Spinal cord (tissue), 10 donors: ENCODE results near the gene AGBL3. TPM values are rescaled to one million over a fixed set of nuclear protein-coding genes. Genes with fewer than 3 reads are reported as not detected.
A peak's percentile ranks its signal among the peaks of the same experiment; 100 is the strongest.

Source experiments
- DNase-seq, 6 donors: peaks; one replicate each; pipeline versions ENCODE4 v3.0.0 to v3.0.0-alpha.2; 2013 to 2015; ENCODE audit warnings: low spot score in 6 of 6, low read depth in 4 of 6
- H3K27ac ChIP-seq: one replicate; pipeline ENCODE4 v1.5.1; 2013; ENCODE audit warnings: low read depth, low read length, control low read depth
- H3K27me3 ChIP-seq: one replicate; pipeline ENCODE4 v1.6.1; 2013; ENCODE audit warnings: low read length; ENCODE audit not compliant: control insufficient read depth, insufficient read depth
- H3K36me3 ChIP-seq: one replicate; pipeline ENCODE4 v1.6.1; 2013; ENCODE audit warnings: low read length; ENCODE audit not compliant: control insufficient read depth, insufficient read depth
- H3K4me1 ChIP-seq: one replicate; pipeline ENCODE4 v1.6.1; 2013; ENCODE audit warnings: low read length; ENCODE audit not compliant: control insufficient read depth, insufficient read depth
- H3K4me3 ChIP-seq: one replicate; pipeline ENCODE4 v1.5.1; 2013; ENCODE audit warnings: low read depth, low read length, control low read depth
- H3K9me3 ChIP-seq: one replicate; pipeline ENCODE4 v1.6.1; 2013; ENCODE audit warnings: low read length; ENCODE audit not compliant: control insufficient read depth, insufficient read depth
- WGBS: methylation state at CpG from one replicate; pipeline ENCODE4 v1.1.5; 2013; ENCODE audit warnings: missing lambda C conversion rate; ENCODE audit not compliant: insufficient coverage; 5-methylcytosine and 5-hydroxymethylcytosine counted together
- polyA plus RNA-seq, 2 donors: library from polyadenylated mRNA; unstranded; fragments of 120-200 nt; gene quantifications; one replicate each; pipeline ENCODE4 v1.2.1, GENCODE V29; 2013; ENCODE audit not compliant: insufficient read length in 2 of 2
- total RNA-seq, 2 donors: library from RNA; depleted of rRNA in 1 of 2; stranded (reverse); fragments of 120-200 nt in 1 of 2; fragments of >200 nt in 1 of 2; gene quantifications; one replicate each; pipeline versions ENCODE4 v1.2.3 to v1.2.4, GENCODE V29; 2013 to 2014
- donor health status: healthy.

The AGBL3 gene
- total and polyA plus RNA-seq, 4 donors = 5.5 to 8.3 (median 6.8) TPM

- Histone ChIP-seq H3K9me3 (no peaks in the 10 kb centered on the region), H3K27me3 (no peaks in the 10 kb centered on the region), H3K4me3 (no peak overlapping the region), H3K36me3 (peaks cover 21% of the 10 kb centered on the region), H3K4me1 (peaks cover 16% of the 10 kb centered on the region), H3K27ac (no peak overlapping the region)
- 84% methylated on average over 5 of the region's 9 CpGs for WGBS
- DNase-seq = peak in 1 of 6 donors; percentile 30
These were observed 174.7 kb downstream of the AGBL3 start for GRCh38 chr7:135160858-135161653.

- no peaks in the 10 kb centered on the region for H3K27me3 ChIP-seq
- DNase-seq = no peak
- WGBS = 83% methylated on average over 6 of the region's 6 CpGs
- peaks cover 16% of the 10 kb centered on the region for H3K4me1 ChIP-seq
- H3K4me3 ChIP-seq = no peak overlapping the region
- peaks cover 27% of the 10 kb centered on the region for H3K36me3 ChIP-seq
- H3K9me3 ChIP-seq = no peaks in the 10 kb centered on the region
- no peak overlapping the region for H3K27ac ChIP-seq
These were observed 175.4 kb downstream of the AGBL3 start for GRCh38 chr7:135161669-135162068.

DNA sequence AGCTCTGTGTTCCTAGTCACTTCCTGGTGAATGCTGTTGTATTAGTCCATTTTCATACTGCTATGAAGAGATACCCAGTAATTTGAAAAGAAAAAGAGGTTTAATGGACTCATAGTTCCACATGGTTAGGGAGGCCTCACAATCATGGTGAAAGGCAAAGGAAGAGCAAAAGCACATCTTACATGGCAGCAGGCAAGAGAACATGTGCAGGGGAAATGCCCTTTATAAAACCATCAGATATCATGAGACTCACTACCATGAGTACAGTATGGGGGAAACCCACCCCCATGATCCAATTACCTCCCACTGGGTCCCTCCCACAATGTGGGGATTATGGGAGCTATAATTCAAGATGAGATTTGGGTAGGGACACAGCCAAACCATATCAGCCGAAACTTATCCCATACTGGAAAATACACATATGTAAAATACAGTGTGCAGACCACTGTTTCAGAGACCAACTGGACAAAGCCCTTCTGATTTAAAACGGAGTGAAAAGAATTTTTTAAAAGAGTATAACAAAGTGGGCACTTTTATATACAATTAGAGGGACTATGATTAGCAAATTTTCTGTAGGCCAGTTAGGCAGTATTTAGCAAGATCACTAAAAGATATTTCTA, 176.2 kb downstream of the AGBL3 start:
- H3K27ac ChIP-seq = no peak overlapping the region
- H3K4me3 ChIP-seq = no peak overlapping the region
- H3K9me3 ChIP-seq = no peaks in the 10 kb centered on the region
- peaks cover 36% of the 10 kb centered on the region for H3K36me3 ChIP-seq
- peaks cover 16% of the 10 kb centered on the region for H3K4me1 ChIP-seq
- whole genome bisulfite sequencing = no CpG with 5 or more reads among the region's 2 CpGs
- no peak for DNase-seq
- no peaks in the 10 kb centered on the region for H3K27me3 ChIP-seq

DNA sequence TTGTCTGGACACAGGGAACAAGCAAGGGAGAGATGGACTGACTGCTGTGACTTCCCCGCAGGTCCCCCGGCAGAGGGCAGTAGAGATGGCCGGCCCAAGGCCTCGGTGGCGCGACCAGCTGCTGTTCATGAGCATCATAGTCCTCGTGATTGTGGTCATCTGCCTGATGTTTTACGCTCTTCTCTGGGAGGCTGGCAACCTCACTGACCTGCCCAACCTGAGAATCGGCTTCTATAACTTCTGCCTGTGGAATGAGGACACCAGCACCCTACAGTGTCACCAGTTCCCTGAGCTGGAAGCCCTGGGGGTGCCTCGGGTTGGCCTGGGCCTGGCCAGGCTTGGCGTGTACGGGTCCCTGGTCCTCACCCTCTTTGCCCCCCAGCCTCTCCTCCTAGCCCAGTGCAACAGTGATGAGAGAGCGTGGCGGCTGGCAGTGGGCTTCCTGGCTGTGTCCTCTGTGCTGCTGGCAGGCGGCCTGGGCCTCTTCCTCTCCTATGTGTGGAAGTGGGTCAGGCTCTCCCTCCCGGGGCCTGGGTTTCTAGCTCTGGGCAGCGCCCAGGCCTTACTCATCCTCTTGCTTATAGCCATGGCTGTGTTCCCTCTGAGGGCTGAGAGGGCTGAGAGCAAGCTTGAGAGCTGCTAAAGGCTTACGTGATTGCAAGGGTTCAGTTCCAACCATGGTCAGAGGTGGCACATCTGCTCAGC, 178.2 kb downstream of the AGBL3 start:
- Histone ChIP-seq H3K36me3 (peaks cover 44% of the 10 kb centered on the region), H3K4me1 (peaks cover 20% of the 10 kb centered on the region), H3K27me3 (no peaks in the 10 kb centered on the region), H3K27ac (no peak overlapping the region), H3K4me3 (no peak overlapping the region), H3K9me3 (no peaks in the 10 kb centered on the region)
- no peak for DNase-seq
- WGBS = 88% methylated on average over 17 of the region's 18 CpGs

DNA sequence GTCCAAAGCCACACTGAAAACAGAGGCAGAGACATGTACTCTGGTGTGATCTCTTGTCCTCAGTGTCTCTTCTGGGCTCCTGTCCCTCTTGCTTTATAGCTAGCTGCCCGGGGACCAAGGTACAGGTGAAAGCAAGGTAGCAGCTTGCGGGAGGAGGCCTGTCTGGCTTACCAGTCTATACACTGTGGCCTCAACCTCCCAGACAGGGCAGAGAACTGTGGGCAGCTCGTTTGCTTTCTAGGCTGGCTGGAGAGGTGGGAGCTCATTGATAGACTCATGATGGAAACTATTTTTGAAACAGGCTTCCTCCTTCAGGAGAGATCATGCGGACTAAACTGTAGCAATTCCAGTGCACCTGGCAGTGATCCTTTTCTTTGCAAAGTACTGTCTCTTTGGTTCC, 179.6 kb downstream of the AGBL3 start:
- H3K4me3 ChIP-seq = no peak overlapping the region
- H3K4me1 ChIP-seq = peaks cover 28% of the 10 kb centered on the region
- peaks cover 44% of the 10 kb centered on the region for H3K36me3 ChIP-seq
- H3K27ac ChIP-seq = no peak overlapping the region
- 90% methylated on average over 3 of the region's 4 CpGs for WGBS
- DNase-seq = no peak
- no peaks in the 10 kb centered on the region for H3K9me3 ChIP-seq
- H3K27me3 ChIP-seq = no peaks in the 10 kb centered on the region

DNA sequence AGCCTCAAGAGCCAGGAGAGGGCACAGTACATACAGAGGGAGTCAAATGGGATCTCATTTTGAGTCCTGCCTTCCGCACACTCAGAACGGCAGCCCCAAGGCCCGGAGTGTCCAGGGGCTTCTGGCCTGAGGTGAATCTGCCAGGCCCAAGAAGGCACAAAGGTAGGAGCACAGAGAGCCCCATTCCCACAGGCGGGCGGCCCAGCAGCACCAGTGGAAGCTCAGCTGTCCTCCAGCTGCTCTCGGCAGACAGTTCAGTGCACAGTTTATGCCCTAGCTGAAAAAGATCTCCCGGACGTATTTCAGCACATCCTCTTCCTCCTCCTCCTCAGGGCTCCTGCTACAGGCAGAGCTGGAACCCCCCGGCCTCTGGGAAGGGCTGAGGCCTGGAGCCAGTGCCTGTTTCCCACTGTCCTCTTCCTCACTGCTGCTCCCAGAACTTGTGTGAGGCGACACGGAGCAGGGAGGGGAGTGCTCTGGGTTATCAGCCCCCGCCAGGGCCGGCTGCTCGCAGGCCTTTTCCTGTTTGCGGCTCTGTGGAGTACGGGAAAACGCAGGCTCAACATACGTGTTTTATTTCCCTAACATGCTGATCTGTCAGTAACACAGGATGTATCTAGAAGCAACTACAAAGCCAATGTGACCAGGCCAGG, 180.2 kb downstream of the AGBL3 start:
- 93% methylated on average over 15 of the region's 18 CpGs for WGBS
- H3K27me3 ChIP-seq = no peaks in the 10 kb centered on the region
- H3K9me3 ChIP-seq = no peaks in the 10 kb centered on the region
- peaks cover 34% of the 10 kb centered on the region for H3K4me1 ChIP-seq
- no peak overlapping the region for H3K4me3 ChIP-seq
- no peak for DNase-seq
- peaks cover 44% of the 10 kb centered on the region for H3K36me3 ChIP-seq
- peak overlapping the region; percentile 36 for H3K27ac ChIP-seq

- Histone ChIP-seq H3K4me3 (no peak overlapping the region), H3K27ac (no peak overlapping the region), H3K9me3 (no peaks in the 10 kb centered on the region), H3K36me3 (peaks cover 42% of the 10 kb centered on the region), H3K27me3 (no peaks in the 10 kb centered on the region), H3K4me1 (peaks cover 33% of the 10 kb centered on the region)
- no peak for DNase-seq
- 96% methylated on average over 8 of the region's 12 CpGs for WGBS
These were observed 181.1 kb downstream of the AGBL3 start for GRCh38 chr7:135167365-135167917.

GRCh38 chr7:135168001-135168400, 181.7 kb downstream of the AGBL3 start:
- Histone ChIP-seq H3K27ac (no peak overlapping the region), H3K9me3 (no peaks in the 10 kb centered on the region), H3K4me1 (peaks cover 33% of the 10 kb centered on the region), H3K36me3 (peaks cover 42% of the 10 kb centered on the region), H3K27me3 (no peaks in the 10 kb centered on the region), H3K4me3 (no peak overlapping the region)
- DNase-seq = no peak
- 75% methylated on average over 2 of the region's 9 CpGs for WGBS

GRCh38 chr7:135168489-135169140, 182.3 kb downstream of the AGBL3 start:
- H3K27me3 ChIP-seq = no peaks in the 10 kb centered on the region

More at GRCh38 chr7:135168489-135169140, 182.3 kb downstream of the AGBL3 start:
- no peak for DNase-seq
- Histone ChIP-seq H3K27ac (no peak overlapping the region), H3K9me3 (no peaks in the 10 kb centered on the region), H3K4me3 (no peak overlapping the region), H3K36me3 (peaks cover 40% of the 10 kb centered on the region), H3K4me1 (peaks cover 33% of the 10 kb centered on the region)
- 97% methylated on average over 11 of the region's 13 CpGs for WGBS
